Smooth muscle cell (in vitro differentiated cells): Measurements from ENCODE around the gene WASHC2C. TPM values are rescaled to one million over a fixed set of nuclear protein-coding genes. Genes with fewer than 3 reads are reported as not detected.

Experiments
- polyA plus RNA-seq: library from polyadenylated mRNA; unstranded; fragments of >200 nt; fragmentation: Nextera tagmentation; extraction: Ambion mirVana; gene quantifications from 2 replicates; pipeline ENCODE4 v1.2.1, GENCODE V29; 2016
- small RNA-seq: library from RNA; depleted of rRNA; stranded (forward); fragments of <200 nt; gene quantifications from one replicate; pipeline ENCODE3, GENCODE V24; 2014
- total RNA-seq: library from RNA; depleted of rRNA; stranded (reverse); fragments of >200 nt; gene quantifications from 2 replicates; pipeline ENCODE4 v1.2.3, GENCODE V29; 2014

Gene WASHC2C
- total and polyA plus RNA-seq, 2 experiments from 2014 or later: 15.1 to 15.9 TPM

Small RNAs within 50 kb of the gene (small RNA-seq; reads per million reads assigned to genes)
- gene AC012044.1: not detected

Other genes with a start within 250 kb of the WASHC2C start
- gene ZFAND4, start 54.5 kb upstream of the WASHC2C start, total RNA-seq: 3.6 and 9.7 TPM in 2 replicates
- 2.9 and 5.0 TPM in 2 replicates for gene ZFAND4, start 54.5 kb upstream of the WASHC2C start, polyA plus RNA-seq
- gene AGAP4, start 120.2 kb downstream of the WASHC2C start, total RNA-seq: 5.0 and 23.3 TPM in 2 replicates
- 4.7 and 7.7 TPM in 2 replicates for gene AGAP4, start 120.2 kb downstream of the WASHC2C start, polyA plus RNA-seq
- 66.3 and 89.4 TPM in 2 replicates for gene TIMM23, start 245.2 kb downstream of the WASHC2C start, total RNA-seq
- 105 and 115 TPM in 2 replicates for gene TIMM23, start 245.2 kb downstream of the WASHC2C start, polyA plus RNA-seq